Cardiac septum (tissue), 1 donor: ENCODE results near the gene MEX3B. TPM values are rescaled to one million over a fixed set of nuclear protein-coding genes. Genes with fewer than 3 reads are reported as not detected.
"Not testable (repeated sequence)": the region's sequence is repeated elsewhere in the genome, so short reads cannot be mapped to it uniquely, and the experiment has no call there.

Experiments used
- DNase-seq: peaks from one replicate; pipeline ENCODE4 v3.0.0-alpha.2; 2020; ENCODE audit warnings: low spot score
- intact Hi-C: fragments of 100-400 bp; cut with DNase I; formaldehyde crosslinking; loops from one replicate; pipeline ENCODE4 v1.14.0; 2022
- total RNA-seq: library from RNA; stranded (reverse); fragmentation: NEBNext Ultra II Directional; extraction: Animal tissue kit (Norgen Biotek cat#: 25700); gene quantifications from one replicate; pipeline ENCODE4 v1.2.1, GENCODE V29; 2021
- donor health status: DM: no; HTN: no; CAD: no.

Gene MEX3B
- total RNA-seq, 1 donor from 2014 or later = 2.6 TPM

GRCh38 chr15:82021992-82022391, 23.8 kb downstream of the MEX3B start:
- no peak for DNase-seq
- intact Hi-C loops = no loop called here

DNA sequence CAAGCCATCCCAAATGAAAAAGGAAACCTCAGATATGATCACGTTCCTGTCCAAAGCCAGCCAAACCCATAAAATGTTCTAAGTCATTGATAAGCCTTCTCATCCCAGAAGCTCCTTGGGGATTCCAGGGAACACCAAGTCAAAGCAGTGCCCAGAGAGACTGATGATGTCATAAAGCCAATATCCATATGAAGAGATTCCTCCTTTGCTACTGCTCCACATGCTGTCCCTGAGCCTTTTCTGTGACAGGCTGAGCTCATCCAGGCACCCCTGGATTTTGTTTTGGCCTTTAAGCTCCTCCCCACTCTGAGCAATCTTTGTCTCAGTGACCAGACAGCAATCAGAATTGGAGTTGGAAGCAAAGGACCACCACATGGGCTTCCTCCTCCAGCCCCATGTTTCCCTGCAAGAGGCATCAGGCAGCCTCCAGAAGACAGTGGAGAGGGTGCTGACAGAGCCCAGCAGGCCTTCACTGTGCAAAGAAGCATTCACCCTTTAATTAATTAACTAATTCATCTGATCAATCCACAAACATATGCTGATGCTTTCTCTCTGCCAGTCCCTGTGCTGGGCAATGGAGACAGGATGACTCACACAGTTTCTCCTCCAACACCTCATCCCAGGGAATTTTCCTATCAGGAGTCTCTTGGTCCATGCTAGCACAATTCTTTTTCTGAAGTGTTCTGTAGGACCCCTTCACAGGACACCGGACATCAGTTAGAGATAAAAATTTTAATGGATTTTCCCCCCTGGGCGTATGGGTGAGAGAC, 25.0 kb downstream of the MEX3B start:
- intact Hi-C loops = no loop called here
- no peak for DNase-seq

DNA sequence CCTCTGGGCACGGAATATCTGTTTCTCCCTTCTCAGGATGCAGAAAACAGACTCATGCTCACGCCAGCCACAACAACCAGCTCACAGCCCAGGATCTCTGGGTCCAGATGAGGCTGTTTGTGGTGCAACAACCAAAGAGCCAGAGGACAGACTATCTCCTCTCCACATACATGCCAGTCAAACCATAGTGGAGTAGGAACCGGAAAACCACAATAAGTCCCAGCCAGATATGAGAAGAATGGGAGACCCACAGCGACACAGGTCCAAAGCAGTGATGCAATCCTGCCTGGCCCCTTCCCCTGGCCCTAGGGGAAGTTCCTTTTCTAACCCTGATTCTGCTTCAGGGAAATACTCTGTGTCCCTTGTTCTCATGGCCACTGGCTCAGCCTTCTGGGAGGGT, 27.6 kb downstream of the MEX3B start:
- no peak for DNase-seq
- intact Hi-C loops = no loop called here

- intact Hi-C loops = no loop called here
- DNase-seq = no peak
Observed at GRCh38 chr15:82017656-82018055, 28.2 kb downstream of the MEX3B start.

- intact Hi-C loops = no loop called here
- no peak for DNase-seq
Observed at GRCh38 chr15:82014989-82015388, 30.8 kb downstream of the MEX3B start.

GRCh38 chr15:82012908-82013307, 32.9 kb downstream of the MEX3B start:
- intact Hi-C loops = no loop called here
- DNase-seq = no peak

DNA sequence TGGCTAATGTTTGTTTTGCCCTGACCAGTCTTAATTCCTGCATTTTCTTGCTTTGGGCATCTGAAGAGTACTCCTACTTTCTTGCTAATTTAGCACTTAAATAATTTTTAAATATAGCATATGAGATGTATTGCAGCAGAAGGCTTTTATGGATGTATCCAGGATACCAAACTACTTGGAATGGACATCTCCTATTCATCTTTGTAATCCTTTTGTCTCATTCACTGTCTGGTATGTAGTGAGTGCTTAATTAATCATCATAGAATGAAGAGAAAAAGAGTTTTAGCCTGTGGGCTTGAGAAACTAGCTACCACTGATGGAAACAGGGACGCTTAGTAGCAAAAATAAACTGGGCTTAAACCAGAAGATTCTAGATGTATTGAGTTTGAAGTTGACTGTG, 40.6 kb downstream of the MEX3B start:
- DNase-seq = no peak
- intact Hi-C loops = no loop called here

DNA sequence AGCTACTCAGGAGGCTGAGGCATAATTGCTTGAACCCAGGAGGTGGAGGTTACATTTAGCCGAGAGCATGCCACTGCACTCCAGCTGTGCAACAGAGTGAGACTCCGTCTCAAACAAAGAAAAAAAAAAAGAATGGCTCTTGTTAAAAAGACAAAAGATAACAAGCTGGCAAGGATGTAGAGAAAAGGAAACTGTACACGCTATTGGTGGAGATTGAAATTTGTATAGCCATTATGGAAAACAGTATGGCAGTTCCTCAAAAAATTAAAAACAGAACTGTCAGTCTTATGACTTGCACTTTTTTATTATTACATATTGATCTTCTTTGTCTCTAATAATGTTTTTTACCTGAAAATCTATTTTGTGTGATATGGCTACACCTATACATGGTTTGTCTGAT, 41.9 kb downstream of the MEX3B start:
- DNase-seq = no peak
- intact Hi-C loops = no loop called here

- DNase-seq, intact Hi-C loops: not testable (repeated sequence)
Observed at GRCh38 chr15:81995081-81995480, 50.7 kb downstream of the MEX3B start.

- DNase-seq = no peak
- intact Hi-C loops = no loop called here
Observed at GRCh38 chr15:81992523-81992922, 53.3 kb downstream of the MEX3B start.

Other genes starting within 250 kb of the MEX3B start
- gene EFL1, start 216.7 kb upstream of the MEX3B start, total RNA-seq = 10.3 TPM
- gene SAXO2, start 216.8 kb upstream of the MEX3B start, total RNA-seq = 3.3 TPM